ENCODE data around the gene MLPH.

DNA sequence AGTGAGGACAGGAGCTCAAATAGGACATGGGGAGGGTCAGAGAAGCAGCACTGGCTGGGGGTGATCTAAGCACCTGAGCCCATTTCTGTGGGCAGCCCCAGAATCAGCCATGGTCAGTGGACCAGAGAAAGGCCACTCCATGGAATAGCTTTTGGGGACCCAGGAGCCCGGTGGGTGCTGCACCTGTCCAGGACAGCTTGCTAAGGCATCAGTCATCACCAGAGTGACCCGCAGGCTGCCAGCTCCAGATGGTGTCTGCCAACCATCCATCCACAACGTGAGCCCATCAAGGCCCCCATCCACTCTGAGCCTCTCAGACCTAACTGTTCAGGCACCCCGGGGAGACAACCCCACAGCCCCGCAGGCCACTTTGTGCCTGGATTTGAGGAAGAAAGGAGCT, 49.5 kb upstream of the MLPH start:
- TF ChIP-seq SUPT5H (IDR thresholded peaks at IDR 0.05) (no peak), TEAD2 (tag; IDR thresholded peaks at IDR 0.05) (no peak), POLR2A (conservative IDR thresholded peaks at IDR 0.05) (no peak), JUND (IDR thresholded peaks at IDR 0.05; ENCODE audit: borderline replicate concordance, low read depth, low read length) (no peak), JUND (tag; IDR thresholded peaks at IDR 0.05; ENCODE audit: borderline replicate concordance, low read depth, low read length) (no peak), NFIC (IDR thresholded peaks at IDR 0.05) (no peak)
- TF ChIP-seq, protein P1, sequence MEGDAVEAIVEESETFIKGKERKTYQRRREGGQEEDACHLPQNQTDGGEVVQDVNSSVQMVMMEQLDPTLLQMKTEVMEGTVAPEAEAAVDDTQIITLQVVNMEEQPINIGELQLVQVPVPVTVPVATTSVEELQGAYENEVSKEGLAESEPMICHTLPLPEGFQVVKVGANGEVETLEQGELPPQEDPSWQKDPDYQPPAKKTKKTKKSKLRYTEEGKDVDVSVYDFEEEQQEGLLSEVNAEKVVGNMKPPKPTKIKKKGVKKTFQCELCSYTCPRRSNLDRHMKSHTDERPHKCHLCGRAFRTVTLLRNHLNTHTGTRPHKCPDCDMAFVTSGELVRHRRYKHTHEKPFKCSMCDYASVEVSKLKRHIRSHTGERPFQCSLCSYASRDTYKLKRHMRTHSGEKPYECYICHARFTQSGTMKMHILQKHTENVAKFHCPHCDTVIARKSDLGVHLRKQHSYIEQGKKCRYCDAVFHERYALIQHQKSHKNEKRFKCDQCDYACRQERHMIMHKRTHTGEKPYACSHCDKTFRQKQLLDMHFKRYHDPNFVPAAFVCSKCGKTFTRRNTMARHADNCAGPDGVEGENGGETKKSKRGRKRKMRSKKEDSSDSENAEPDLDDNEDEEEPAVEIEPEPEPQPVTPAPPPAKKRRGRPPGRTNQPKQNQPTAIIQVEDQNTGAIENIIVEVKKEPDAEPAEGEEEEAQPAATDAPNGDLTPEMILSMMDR (IDR thresholded peaks at IDR 0.05 in 2 of 3, conservative IDR thresholded peaks at IDR 0.05 in 1 of 3; ENCODE audit: insufficient read depth in 2 of 3, low read depth in 1 of 3, low read length in 3 of 3) = no peak

Data from K562 (cell line).